Endometrial microvascular endothelial cells (primary cell): ENCODE measurements around the gene SLC5A11. TPM values are rescaled to one million over a fixed set of nuclear protein-coding genes. Genes with fewer than 3 reads are reported as not detected.

Experiments
- in situ Hi-C: cut with HindIII; loops from 2 replicates; pipeline ENCODE4 v1.10.0; 2017; ENCODE audit warnings: low sequenced_read_pairs, low pct_unique_long_range_greater_than_20kb; ENCODE audit errors: inconsistent ontology term
- total RNA-seq: library from RNA; depleted of rRNA; stranded (reverse); fragments of >200 nt; gene quantifications from one replicate; pipeline ENCODE4 v1.2.3, GENCODE V29; 2015; ENCODE audit errors: inconsistent ontology term

SLC5A11 gene
- total RNA-seq, 1 donor from 2014 or later, result not detected

DNA sequence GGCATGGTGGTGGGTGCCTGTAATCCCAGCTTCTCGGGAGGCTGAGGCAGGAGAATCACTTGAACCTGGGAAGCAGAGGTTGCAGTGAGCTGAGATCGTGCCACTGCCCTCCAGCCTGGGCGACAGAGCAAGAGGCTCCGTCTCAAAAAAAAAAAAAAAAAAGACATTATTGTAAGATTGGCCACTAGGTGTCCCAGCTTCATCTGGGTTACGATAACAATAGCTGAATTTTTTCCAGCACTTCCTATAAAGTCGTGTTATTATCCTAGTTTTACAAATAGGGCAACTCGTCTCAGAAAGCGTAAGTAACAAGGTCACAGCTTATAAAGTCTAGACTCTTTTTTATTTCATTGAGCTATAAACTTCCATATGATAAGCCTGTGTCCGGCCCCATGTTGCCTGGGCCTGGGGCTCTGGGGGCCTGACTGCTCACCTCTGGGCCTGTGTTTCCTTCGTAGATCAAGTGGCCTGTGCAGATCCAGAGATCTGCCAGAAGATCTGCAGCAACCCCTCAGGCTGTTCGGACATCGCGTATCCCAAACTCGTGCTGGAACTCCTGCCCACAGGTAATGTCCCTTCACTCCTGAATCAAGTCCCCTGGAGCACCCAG, 60.5 kb downstream of the SLC5A11 start:
- in situ Hi-C loops, result no loop called here

DNA sequence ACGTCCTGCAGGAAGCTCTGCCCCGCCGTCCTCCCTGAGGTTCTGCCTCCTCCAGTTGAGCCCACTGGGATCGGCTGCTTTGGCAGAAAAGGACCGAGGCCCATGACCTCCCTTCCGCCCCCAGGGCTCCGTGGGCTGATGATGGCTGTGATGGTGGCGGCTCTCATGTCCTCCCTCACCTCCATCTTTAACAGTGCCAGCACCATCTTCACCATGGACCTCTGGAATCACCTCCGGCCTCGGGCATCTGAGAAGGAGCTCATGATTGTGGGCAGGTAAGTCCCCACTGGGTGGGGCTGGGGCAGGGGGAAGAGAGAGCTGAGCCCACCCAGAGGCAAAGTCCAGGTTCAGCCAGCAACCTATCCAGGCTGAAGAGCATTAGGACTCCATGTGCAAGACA, 61.1 kb downstream of the SLC5A11 start:
- in situ Hi-C loops, result no loop called here

DNA sequence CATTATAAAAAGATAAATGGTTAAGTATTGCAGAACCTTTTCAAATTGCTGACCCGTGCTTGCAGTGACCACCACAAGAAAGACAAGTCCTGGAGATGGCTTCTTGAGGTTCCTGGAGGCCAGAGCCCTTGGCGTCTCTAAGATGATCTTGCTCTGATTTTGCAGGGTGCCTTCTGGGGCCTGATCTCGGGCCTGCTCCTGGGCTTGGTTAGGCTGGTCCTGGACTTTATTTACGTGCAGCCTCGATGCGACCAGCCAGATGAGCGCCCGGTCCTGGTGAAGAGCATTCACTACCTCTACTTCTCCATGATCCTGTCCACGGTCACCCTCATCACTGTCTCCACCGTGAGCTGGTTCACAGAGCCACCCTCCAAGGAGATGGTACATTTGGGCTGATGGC, 63.0 kb downstream of the SLC5A11 start:
- in situ Hi-C loops, result no loop called here

DNA sequence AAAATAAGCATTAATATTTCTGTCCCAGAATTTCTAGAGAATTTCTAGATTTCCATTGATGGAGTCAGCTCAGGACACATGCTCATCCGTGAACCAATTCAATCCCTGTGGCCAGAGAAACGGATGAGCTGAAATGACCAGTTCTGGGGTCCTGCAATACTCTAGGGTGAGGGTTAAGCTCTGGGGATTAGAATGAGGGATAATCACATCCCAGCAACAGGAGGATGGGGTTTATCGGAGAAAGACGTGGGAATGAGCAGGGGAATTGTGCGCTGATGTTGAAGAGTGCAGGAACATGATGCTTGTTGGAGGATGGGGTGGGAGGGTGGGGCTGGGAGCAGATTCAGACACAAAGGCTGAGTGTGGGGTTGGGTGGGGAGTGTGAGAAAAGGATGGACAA, 64.1 kb downstream of the SLC5A11 start:
- in situ Hi-C loops, result no loop called here

DNA sequence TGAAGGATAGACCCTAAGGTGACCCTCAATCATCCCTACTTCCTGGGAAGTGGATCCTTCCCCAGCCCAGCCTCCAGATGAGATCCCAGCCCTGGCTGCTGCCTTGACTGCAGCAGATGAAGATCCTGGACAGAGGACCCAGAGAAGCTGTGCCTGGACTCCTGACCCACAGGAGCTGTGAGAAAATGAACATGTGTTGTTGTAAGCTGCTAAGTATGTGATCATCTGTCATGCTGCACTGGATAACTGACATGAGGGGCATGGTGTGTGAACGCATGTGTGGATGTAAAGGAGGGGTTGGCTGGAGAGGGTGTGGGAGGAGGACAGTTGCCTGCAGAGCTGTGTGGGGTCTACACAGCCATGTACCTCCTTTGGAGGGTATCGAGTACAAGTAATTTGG, 69.3 kb downstream of the SLC5A11 start:
- in situ Hi-C loops, result no loop called here

DNA sequence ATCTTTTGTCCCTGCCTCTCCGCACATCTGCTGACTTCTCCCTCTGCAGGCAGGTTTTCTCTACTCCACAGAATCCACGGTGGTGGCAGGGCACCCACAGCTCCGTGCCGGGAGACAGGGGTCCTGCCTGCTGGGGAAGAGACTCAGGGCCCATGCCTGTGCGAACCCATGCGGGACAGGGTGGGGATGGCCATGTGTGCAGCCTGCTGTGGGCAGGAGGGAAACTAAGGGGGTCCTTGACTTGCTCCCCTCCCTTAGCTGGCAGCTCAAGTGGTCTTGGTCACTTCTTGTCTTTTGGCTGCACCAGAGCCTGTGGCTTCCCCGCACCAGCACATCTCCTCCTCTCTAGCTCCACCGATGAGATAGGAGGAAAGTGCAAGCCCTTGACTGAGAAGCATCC, 69.8 kb downstream of the SLC5A11 start:
- in situ Hi-C loops, result no loop called here

DNA sequence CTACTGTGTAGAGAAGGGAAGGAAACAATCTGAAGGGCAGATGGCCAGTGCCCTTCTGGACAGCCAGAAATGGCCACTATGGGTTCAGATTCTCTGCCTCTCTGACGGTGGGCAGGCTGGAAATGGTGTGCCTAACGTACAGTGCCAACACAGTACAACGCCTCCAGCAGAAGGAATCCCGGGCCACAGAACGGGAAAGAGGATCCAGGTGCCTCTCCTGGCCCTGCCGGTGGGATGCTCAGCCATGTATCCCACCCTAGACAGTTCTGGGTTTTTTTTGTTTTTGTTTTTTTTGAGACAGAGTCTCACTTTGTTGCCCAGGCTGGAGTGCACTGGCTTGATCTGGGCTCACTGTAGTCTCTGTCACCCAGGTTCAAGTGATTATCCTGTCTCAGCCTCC, 71.5 kb downstream of the SLC5A11 start:
- in situ Hi-C loops, result no loop called here

DNA sequence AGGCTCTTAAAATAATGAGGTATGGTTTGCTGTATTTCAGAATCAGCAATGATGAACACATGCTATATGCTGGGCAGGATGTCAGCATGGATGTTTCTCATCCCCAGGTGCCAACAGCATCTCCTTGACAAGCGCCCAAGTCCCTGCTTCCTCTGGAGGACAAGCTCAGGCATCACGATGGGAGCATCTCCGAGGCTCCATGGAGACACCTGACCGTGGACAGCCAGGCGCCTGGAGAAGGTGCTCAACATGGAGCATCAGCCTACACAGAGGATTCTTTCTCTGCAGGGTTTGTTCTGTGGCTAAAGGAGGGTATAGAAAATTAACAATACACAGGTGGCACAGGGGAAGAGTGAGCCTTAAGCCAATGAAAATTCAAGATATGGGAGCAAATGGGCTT, 72.1 kb downstream of the SLC5A11 start:
- in situ Hi-C loops, result no loop called here

DNA sequence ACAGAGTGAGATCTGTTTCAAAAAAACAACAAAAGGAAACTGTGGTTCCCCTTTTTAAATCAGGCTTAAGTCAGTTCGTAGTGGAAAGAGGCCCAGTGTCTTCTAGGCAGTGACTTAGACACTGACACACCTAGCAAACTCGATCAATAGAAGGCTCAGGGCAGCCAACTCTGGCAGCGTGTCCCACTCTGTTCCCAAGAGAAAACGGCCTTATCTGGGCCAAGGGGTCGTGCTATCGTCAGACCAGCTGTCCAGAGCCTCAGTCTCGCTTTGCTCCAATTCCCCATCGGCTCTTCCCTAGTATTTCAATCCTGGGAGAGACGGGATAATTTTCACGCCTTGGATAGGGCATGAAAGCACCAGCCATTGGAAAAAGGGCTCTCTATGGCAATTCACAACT, 72.9 kb downstream of the SLC5A11 start:
- in situ Hi-C loops, result no loop called here

DNA sequence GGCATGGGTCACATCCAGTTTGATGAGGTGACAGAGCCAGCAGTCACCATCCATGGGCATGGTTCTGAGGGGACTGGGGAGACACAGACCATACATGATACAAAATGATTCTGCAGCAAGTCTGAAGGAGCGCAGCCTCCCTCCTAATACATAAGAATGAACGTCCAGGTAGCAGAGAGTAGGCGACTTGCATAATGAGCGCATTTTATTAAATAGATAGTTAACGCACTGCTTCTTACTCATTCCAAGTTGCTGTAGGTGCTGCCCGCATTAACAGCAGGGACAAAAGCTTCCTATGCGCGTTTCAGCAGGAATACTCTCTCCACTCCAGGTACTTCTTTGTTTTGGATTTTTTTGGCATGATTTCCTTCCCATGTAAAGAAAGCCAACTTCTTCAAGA, 73.8 kb downstream of the SLC5A11 start:
- in situ Hi-C loops, result no loop called here

DNA sequence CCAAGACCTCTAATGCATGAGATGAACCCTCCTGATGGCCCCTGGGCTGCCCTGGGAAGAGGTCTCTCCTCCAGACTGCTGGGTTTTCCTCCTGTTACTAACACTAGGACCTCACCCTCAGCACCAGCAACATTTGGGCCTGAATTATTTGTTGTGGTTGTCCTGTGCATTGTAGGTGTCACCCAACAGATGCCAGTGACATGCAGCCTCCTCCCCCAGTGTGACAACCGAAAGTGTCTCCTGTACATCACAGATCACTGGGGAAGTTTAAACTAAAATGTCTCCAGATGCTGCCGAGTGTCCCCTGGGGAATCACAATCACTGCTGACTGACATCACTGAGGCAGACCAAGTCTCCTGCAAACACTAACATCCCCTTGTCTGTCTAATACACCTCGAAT, 74.8 kb downstream of the SLC5A11 start:
- in situ Hi-C loops, result no loop called here

DNA sequence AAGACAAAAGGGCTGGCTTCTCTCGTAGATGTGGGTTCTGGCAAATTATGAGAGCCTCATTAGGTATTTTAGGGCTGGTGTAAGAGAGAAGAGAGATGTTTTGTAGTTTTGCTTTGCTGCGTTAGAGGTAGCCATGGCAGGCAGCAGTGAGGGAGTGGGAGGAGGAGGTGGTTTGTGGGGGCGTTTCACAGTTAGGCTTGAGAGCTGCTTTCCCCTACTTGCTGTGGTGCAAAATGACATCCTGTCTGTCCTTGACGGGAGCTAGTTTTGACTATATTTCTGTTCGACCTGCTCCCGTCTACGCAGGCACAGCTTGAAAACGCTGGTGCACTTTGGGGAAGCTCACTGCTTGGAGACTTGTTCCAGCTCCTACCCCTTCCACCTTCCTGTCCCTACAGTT, 75.5 kb downstream of the SLC5A11 start:
- in situ Hi-C loops, result no loop called here

DNA sequence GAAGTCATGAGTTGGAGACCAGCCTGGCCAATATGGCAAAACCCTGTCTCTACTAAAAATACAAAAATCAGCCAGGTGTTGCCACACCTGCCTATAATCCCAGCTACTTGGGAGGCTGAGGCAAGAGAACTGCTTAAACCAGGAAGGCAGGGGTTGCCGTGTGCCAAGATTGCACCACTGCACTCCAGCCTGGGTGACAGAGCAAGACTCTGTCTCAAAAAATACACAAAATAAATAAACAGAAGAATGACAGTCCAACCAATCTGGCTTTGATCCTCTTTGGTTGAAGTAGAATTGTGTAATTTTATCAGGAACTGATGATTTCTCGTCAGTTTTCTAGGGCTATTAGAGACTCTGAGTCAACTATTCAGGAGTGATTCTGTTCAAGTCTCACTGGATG, 79.4 kb downstream of the SLC5A11 start:
- in situ Hi-C loops, result no loop called here

DNA sequence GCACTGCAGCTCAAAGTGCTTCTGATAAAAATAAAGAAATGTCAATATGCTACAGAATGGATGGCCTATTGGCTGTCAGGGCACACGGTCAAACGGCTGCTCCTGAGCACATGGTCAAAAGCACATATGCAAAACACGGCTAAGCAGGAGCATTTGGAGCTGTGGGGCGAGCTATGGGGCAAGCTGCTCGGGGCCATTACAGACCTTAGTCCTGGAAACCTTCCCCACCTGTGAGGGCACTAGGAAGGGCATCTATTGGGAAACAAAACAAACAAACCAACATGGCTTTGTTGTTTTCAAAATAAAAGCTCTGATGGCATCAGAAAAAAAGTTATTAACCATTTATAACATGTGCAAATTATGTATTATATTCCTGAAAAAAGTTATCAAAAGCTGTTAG, 83.6 kb downstream of the SLC5A11 start:
- in situ Hi-C loops, result no loop called here

DNA sequence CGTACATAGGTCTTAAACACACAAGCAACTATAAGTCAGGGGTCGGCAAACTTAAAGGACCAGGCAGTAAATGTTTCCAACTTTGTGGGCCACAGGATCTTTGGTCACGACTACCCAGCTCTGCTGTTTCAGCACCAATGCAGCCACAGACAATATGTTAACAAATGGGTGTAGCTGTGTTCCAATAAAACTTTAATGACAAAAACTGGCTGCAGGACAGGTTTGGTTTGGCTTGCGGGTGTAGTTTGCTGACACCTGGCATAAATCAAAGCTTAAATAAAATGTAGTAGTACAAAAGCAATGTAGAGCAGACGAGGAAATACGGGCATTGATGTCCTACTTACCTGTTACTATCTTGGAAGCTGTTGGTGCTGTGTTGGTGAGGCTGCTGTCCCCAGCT, 84.7 kb downstream of the SLC5A11 start:
- in situ Hi-C loops, result no loop called here

DNA sequence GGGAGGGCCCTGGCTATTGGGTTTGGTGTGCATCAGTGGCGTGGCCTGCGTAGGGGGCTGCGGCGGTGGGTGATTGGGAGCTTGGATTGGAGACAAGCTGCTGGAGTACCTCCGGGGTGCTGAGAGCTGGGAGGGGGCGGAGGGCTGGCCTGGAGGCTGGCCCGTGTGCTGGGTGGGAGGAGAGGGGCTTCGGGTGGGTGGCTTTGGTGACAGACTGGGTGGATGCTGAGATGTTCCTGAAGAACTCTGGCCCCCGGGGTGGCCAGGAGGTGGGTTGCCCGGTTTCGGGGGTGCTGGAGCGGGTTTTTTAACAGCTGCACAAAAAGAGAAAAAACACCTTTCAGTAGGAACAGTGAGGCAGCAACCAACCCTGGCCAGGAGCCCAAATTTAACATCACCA, 85.3 kb downstream of the SLC5A11 start:
- in situ Hi-C loops, result no loop called here

DNA sequence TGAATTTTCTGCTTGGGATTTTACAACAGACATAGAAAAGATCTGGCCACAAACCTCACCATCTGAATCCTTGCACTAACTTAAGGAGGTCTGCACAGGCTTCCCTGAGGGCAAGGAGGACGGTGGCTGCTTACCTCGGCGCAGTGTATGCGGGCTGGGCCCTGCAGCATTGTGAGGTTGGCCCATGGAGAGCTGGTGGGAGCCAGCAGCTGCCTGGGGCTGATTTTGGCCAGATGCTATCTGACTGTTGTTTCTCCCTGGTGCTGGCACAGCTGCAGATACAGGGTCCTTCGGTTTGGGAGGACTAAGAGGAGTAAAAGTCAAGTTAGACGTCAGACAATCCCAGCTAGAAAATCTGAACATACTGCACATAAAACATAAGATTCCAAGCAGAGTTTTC, 89.6 kb downstream of the SLC5A11 start:
- in situ Hi-C loops, result no loop called here

DNA sequence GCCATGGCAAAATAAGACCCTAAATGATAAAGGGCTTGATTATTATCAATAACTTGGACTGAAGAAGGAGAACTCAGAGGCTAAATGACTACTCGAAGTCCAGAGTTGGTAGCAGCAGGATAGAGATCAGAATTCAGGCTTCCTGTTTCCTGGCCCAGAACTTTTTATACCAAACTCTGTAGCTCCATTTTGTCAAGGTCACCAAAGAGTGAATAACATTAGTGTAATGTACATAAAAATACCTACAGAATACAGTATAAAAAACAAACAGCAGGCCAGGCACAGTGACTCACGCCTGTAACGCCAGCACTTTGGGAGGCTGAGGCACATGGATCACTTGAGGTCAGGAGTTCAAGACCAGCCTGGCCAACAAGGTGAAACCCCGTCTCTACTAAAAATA, 90.4 kb downstream of the SLC5A11 start:
- in situ Hi-C loops, result no loop called here

DNA sequence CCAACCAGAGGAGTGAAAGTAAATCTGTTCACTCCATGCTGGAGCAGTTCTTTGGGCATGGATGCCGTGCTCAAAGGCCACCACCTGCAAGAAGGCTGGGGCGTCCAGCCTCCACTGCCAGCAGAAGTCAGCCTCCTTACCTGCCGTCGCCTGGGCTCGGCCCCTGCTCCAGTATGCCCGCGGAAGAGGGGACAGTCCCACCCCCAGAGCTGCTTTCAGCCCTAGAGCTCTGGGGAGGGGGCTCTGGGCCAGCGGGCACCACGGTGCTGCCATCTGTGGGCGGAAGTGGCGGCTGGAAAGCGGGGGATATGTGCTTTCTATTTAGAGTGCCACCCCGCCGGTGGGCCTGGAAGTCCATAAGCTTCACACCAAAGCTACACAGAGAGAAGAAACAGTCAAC, 93.5 kb downstream of the SLC5A11 start:
- in situ Hi-C loops, result no loop called here

DNA sequence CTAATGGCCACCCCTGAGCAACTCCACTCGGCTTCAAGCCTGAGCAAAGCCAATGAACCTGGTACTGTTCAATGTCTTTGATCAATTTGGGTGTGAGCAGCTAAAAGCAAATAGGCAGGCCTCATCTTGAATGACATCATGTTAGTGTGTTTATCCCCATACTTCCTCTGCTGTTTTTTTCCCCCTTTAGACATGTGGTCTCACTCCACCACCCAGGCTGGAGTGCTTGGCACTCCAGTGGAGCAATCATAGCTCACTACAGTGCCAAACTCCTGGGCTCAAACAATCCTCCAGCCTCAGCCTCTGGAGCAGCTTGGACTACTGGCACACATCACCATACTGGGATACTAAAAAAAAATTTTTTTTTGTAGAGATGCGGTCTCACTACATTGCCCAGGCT, 94.0 kb downstream of the SLC5A11 start:
- in situ Hi-C loops, result no loop called here

DNA sequence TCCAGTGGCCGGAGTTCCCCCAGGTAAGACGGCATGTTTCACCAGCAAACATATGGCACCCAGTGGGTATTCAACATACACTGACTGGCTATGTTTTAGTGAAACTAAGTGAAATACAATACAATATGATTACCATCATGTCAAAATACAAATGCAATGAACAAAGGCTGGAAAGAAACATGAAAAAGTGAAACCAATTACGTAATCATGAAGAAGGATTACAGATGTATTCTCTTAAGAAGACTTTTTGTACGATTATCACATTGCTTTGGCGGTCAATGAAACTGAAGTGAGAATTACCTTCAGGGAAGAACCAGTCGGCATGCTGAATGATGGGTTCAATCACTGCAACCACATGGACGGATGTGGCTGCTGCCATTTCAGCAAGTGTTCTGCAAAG, 97.7 kb downstream of the SLC5A11 start:
- in situ Hi-C loops, result no loop called here

DNA sequence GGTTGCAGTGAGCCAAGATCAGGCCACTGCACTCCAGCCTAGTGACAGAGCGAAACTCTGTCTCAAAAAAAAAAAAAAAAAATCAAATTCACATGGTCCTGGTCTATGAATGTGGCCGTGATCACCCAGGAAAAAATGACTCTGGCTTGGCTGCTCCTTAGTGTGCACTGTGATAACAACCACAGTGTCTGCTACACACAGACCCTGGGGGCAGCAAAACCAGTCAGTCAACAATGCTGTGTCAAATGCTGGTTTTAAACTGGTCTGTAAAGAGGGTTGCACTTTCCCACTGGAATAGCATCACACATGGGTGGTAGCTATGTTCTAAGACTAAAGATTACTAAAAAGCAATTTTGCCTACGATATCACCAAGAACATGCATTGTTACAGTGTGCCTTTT, 98.4 kb downstream of the SLC5A11 start:
- in situ Hi-C loops, result no loop called here
